Panc1 (cell line): ENCODE data around the gene PRRX1. TPM values are rescaled to one million over a fixed set of nuclear protein-coding genes. Genes with fewer than 3 reads are reported as not detected.

Experiments
- ATAC-seq: fragments of 200-7000 bp; cut with Tn5 transposase; 2 replicates; pipeline ENCODE4 v1.9.1; 2020; ENCODE audit warnings: mild to moderate bottlenecking, moderate library complexity
- BruUV-seq: library from RNA; stranded (reverse); fragments of 400-500 nt; replicated peaks from 2 replicates; lab custom pipeline; 2021; lab: Mats Ljungman, UMichigan
- CTCF ChIA-PET: fragments of 300-600 bp; sonication (Branson Sonifier 250); formaldehyde crosslinking; loops from one replicate; lab custom pipeline; 2022; ENCODE audit warnings: antibody characterized with exemption; lab: Charles Lee
- POLR2A ChIA-PET: fragments of 300-600 bp; sonication (Branson Sonifier 250); formaldehyde crosslinking; loops from one replicate; lab custom pipeline; 2022; ENCODE audit warnings: antibody characterized with exemption; lab: Charles Lee
- DNase-seq: peaks from one replicate; pipeline ENCODE4 v3.0.0-alpha.2; 2010; ENCODE audit warnings: low read depth, low spot score
- H3K27ac ChIP-seq: 2 replicates; pipeline ENCODE4 v1.5.1; 2011; ENCODE audit warnings: mild to moderate bottlenecking, low read length, inconsistent platforms
- H3K27me3 ChIP-seq: fragments of 200-500 bp; sonication (Bioruptor generic); 2 replicates; pipeline ENCODE4 v1.6.0; 2014; ENCODE audit warnings: low read length, inconsistent platforms; ENCODE audit not compliant: control insufficient read depth, insufficient read depth
- H3K36me3 ChIP-seq: fragments of 200-500 bp; sonication (Bioruptor generic); 2 replicates; pipeline ENCODE4 v1.5.1; 2014; ENCODE audit warnings: inconsistent platforms, mild to moderate bottlenecking, low read length, moderate library complexity; ENCODE audit not compliant: control insufficient read depth, insufficient read depth
- H3K4me1 ChIP-seq: 2 replicates; pipeline ENCODE4 v1.5.1; 2011; ENCODE audit warnings: inconsistent platforms, mild to moderate bottlenecking, low read length, moderate library complexity; ENCODE audit not compliant: control insufficient read depth, insufficient read depth
- H3K4me3 ChIP-seq, 2 experiments: 2 replicates each; pipeline ENCODE4 v1.5.1; 2011 to 2012; ENCODE audit warnings: low read depth in 2 of 2, low read length in 2 of 2, mild to moderate bottlenecking in 2 of 2, inconsistent platforms in 1 of 2, moderate library complexity in 1 of 2
- H3K9me3 ChIP-seq: fragments of 200-500 bp; sonication (Bioruptor generic); 2 replicates; pipeline ENCODE4 v1.5.1; 2014; ENCODE audit warnings: low read depth, mild to moderate bottlenecking, inconsistent platforms, low read length, moderate library complexity; ENCODE audit not compliant: control insufficient read depth, insufficient read depth
- CTCF ChIP-seq: fragments of 450-650 bp; IDR thresholded peaks from 2 replicates; pipeline ENCODE4 v1.5.1; 2017; ENCODE audit warnings: mild to moderate bottlenecking
- POLR2AphosphoS5 ChIP-seq: IDR thresholded peaks from 2 replicates; pipeline ENCODE4 v1.6.1; 2012; ENCODE audit warnings: mild to moderate bottlenecking, low read depth, low read length, moderate library complexity
- REST ChIP-seq, 2 experiments: IDR thresholded peaks; 2 replicates each; pipeline ENCODE4 v1.6.1; 2011 to 2012; ENCODE audit warnings: low read depth in 2 of 2, control low read depth in 1 of 2, low read length in 1 of 2, mild to moderate bottlenecking in 1 of 2, moderate library complexity in 1 of 2; ENCODE audit not compliant: insufficient read depth in 1 of 2
- SIN3A ChIP-seq: IDR thresholded peaks from 2 replicates; pipeline ENCODE4 v1.6.1; 2012; ENCODE audit warnings: low read depth, mild to moderate bottlenecking, low read length, moderate library complexity, borderline replicate concordance; ENCODE audit not compliant: insufficient read depth
- TCF7L2 ChIP-seq: IDR thresholded peaks from 2 replicates; pipeline ENCODE4 v1.6.1; 2011; ENCODE audit warnings: mild to moderate bottlenecking, low read depth, low read length, inconsistent platforms
- in situ Hi-C: cut with HindIII; loops from 2 replicates; pipeline ENCODE4 v1.10.0; 2016; ENCODE audit warnings: low sequenced_read_pairs, low pct_unique_long_range_greater_than_20kb
- intact Hi-C: fragments of 100-400 bp; cut with micrococcal nuclease; formaldehyde crosslinking; loops from one replicate; pipeline ENCODE4 v1.10.0; 2022; ENCODE audit not compliant: unreplicated experiment
- total RNA-seq: library from RNA; stranded (reverse); gene quantifications from one replicate; pipeline ENCODE4 v1.2.1, GENCODE V29; 2021; ENCODE audit not compliant: unreplicated experiment

Gene PRRX1
- total RNA-seq, 1 experiment from 2014 or later = 0.69 TPM

GRCh38 chr1:170707959-170708655 lies 44.2 kb downstream of the PRRX1 start:
- ATAC-seq (peak; percentile 97), DNase-seq (peak; percentile 97)
- peaks cover 10% of the 10 kb centered on the region; the same call in 1 of the 2 replicates for H3K9me3 ChIP-seq
- peaks cover 3% of the 10 kb centered on the region; the same call in 1 of the 2 replicates for H3K4me1 ChIP-seq
- no peak overlapping the region for H3K27ac ChIP-seq
- POLR2A ChIA-PET = no interaction called here
- H3K27me3 ChIP-seq = no peaks in the 10 kb centered on the region
- TF ChIP-seq TCF7L2 = no peak
- no peak for TF ChIP-seq CTCF
- TF ChIP-seq POLR2AphosphoS5 = no peak
- TF ChIP-seq REST (IDR thresholded peaks at IDR 0.05; ENCODE audit: insufficient read depth in 1 of 2, low read depth in 2 of 2, low read length in 1 of 2) = no peak
- no peak for TF ChIP-seq SIN3A
- no TSS peak for BruUV-seq
- CTCF ChIA-PET = no interaction called here
- no peaks in the 10 kb centered on the region for H3K36me3 ChIP-seq
- intact Hi-C loops (no loop called here), in situ Hi-C loops (no loop called here)
- no peak overlapping the region for H3K4me3 ChIP-seq

GRCh38 chr1:170711682-170712081 lies 47.8 kb downstream of the PRRX1 start:
- no peak for ATAC-seq
- intact Hi-C loops = no loop called here

More at GRCh38 chr1:170711682-170712081, 47.8 kb downstream of the PRRX1 start:
- Histone ChIP-seq H3K27ac (no peak overlapping the region), H3K36me3 (no peaks in the 10 kb centered on the region), H3K4me1 (peaks cover 3% of the 10 kb centered on the region; the same call in 1 of the 2 replicates), H3K27me3 (no peaks in the 10 kb centered on the region), H3K9me3 (peaks cover 10% of the 10 kb centered on the region; the same call in 1 of the 2 replicates), H3K4me3 (no peak overlapping the region)
- POLR2A ChIA-PET = interaction anchor here (0.6 kb wide), 1 partner anchor 418 kb away, joined by 3 read pairs; no protein-coding TSS in a partner anchor
- TF ChIP-seq SIN3A = no peak
- TF ChIP-seq CTCF = no peak
- TF ChIP-seq TCF7L2 = no peak
- no peak for TF ChIP-seq POLR2AphosphoS5
- no peak for TF ChIP-seq REST (IDR thresholded peaks at IDR 0.05; ENCODE audit: insufficient read depth in 1 of 2, low read depth in 2 of 2, low read length in 1 of 2)
- no TSS peak for BruUV-seq
- DNase-seq = no peak
- in situ Hi-C loops = no loop called here
- CTCF ChIA-PET = no interaction called here
